ENCODE results near the gene SLC17A7.

- TF ChIP-seq POLR2A (IDR thresholded peaks at IDR 0.05) (no peak), CTCF (IDR thresholded peaks at IDR 0.05) (no peak), EP300 (IDR thresholded peaks at IDR 0.05) (no peak)
Observed at GRCh38 chr19:49465371-49465770, 24.0 kb upstream of the SLC17A7 start.

Measured in ovary (tissue), 3 donors.